DND-41 (cell line): ENCODE measurements around the gene RSL24D1.
"Not testable (repeated sequence)": the region's sequence is repeated elsewhere in the genome, so short reads cannot be mapped to it uniquely, and the experiment has no call there.

Experiments
- ATAC-seq: fragments of 200-7000 bp; cut with Tn5 transposase; 3 replicates; pipeline ENCODE4 v1.9.1; 2021; ENCODE audit warnings: low read depth; ENCODE audit not compliant: insufficient read depth
- DNase-seq: peaks from one replicate; pipeline ENCODE4 v3.0.0-alpha.2; 2020
- H2AFZ ChIP-seq: 2 replicates; pipeline ENCODE4 v1.6.0; 2012; ENCODE audit warnings: low read depth, low read length
- H3K27ac ChIP-seq: 2 replicates; pipeline ENCODE4 v1.5.1; 2012; ENCODE audit warnings: low read length, inconsistent platforms
- H3K27me3 ChIP-seq: fragments of 200-600 bp; sonication (generic); 2 replicates; pipeline ENCODE4 v1.6.0; 2012; ENCODE audit warnings: low read length, mild to moderate bottlenecking, inconsistent platforms; ENCODE audit not compliant: insufficient read depth, poor library complexity
- H3K36me3 ChIP-seq: 2 replicates; pipeline ENCODE4 v1.5.1; 2012; ENCODE audit warnings: low read length, inconsistent platforms; ENCODE audit not compliant: insufficient read depth
- H3K4me1 ChIP-seq: 2 replicates; pipeline ENCODE4 v1.5.1; 2012; ENCODE audit warnings: mild to moderate bottlenecking, low read length; ENCODE audit not compliant: insufficient read depth
- H3K4me2 ChIP-seq: 2 replicates; pipeline ENCODE4 v1.6.0; 2012; ENCODE audit warnings: mild to moderate bottlenecking, moderate library complexity, low read length, inconsistent platforms; ENCODE audit not compliant: insufficient read depth
- H3K4me3 ChIP-seq, 2 experiments: fragments of 200-600 bp in 1 of 2; shearing (Covaris generic) in 1 of 2; 2 replicates each; pipeline ENCODE4 v1.5.1; 2012 to 2016; ENCODE audit warnings: inconsistent platforms in 2 of 2, low read length in 2 of 2, mild to moderate bottlenecking in 2 of 2, low read depth in 1 of 2, moderate library complexity in 1 of 2
- H3K79me2 ChIP-seq: 2 replicates; pipeline ENCODE4 v1.6.0; 2012; ENCODE audit warnings: low read length, inconsistent platforms; ENCODE audit not compliant: insufficient read depth
- H3K9ac ChIP-seq: 2 replicates; pipeline ENCODE4 v1.6.0; 2012; ENCODE audit warnings: low read depth, mild to moderate bottlenecking, inconsistent platforms, low read length, moderate library complexity
- H3K9me3 ChIP-seq: 2 replicates; pipeline ENCODE4 v1.5.1; 2012; ENCODE audit warnings: low read length, moderate library complexity, mild to moderate bottlenecking, inconsistent platforms; ENCODE audit not compliant: insufficient read depth, severe bottlenecking
- H4K20me1 ChIP-seq: 2 replicates; pipeline ENCODE4 v1.6.0; 2012; ENCODE audit warnings: low read length; ENCODE audit not compliant: insufficient read depth
- CTCF ChIP-seq: IDR thresholded peaks from 2 replicates; pipeline ENCODE4 v1.5.1; 2012; ENCODE audit warnings: borderline replicate concordance, low read length, moderate library complexity, mild to moderate bottlenecking; ENCODE audit not compliant: poor library complexity, severe bottlenecking; ENCODE audit errors: extremely low read depth
- EZH2 ChIP-seq: IDR thresholded peaks from 3 replicates; pipeline ENCODE4 v1.6.1; 2012; ENCODE audit warnings: borderline replicate concordance, low read depth, mild to moderate bottlenecking, moderate library complexity, low read length, inconsistent platforms; ENCODE audit not compliant: severe bottlenecking

The RSL24D1 gene

DNA sequence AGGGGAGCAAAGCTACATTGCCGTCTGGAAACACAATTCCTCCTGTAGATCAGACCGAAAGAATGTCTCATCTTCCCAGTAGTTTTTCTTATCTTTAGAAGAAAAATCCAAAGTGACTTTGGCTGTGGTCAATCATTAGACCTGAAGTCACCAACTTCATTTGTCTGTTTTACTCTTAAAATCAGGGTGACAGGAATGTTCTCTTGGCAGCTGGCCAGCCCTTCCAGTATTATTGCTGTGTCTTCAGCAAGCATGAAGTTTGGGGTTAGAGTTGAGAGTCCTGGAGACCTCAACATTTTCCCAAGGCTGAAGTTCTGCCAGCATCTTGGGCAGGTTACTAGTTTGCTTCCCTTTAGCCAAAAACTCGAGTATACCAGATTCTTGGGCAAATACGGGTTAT, 32.5 kb downstream of the RSL24D1 start:
- ATAC-seq (no peak), DNase-seq (no peak)
- no peak overlapping the region for H3K27ac ChIP-seq
- no peaks in the 10 kb centered on the region for H3K79me2 ChIP-seq
- no peaks in the 10 kb centered on the region for H3K9me3 ChIP-seq
- no peaks in the 10 kb centered on the region for H3K4me1 ChIP-seq
- H3K27me3 ChIP-seq: no peaks in the 10 kb centered on the region
- no peak overlapping the region for H3K9ac ChIP-seq
- H3K4me3 ChIP-seq: no peak overlapping the region
- H2AFZ ChIP-seq: no peak overlapping the region
- no peaks in the 10 kb centered on the region for H3K36me3 ChIP-seq
- H3K4me2 ChIP-seq: no peak overlapping the region
- no peaks in the 10 kb centered on the region for H4K20me1 ChIP-seq
- TF ChIP-seq CTCF (no peak), EZH2 (no peak)

GRCh38 chr15:55151631-55152030, 45.1 kb downstream of the RSL24D1 start:
- Histone ChIP-seq H3K36me3 (no peaks in the 10 kb centered on the region), H3K4me1 (no peaks in the 10 kb centered on the region), H4K20me1 (no peaks in the 10 kb centered on the region), H3K9me3 (no peaks in the 10 kb centered on the region), H3K4me2 (no peak overlapping the region), H2AFZ (no peak overlapping the region), H3K79me2 (no peaks in the 10 kb centered on the region), H3K27ac (no peak overlapping the region), H3K9ac (no peak overlapping the region), H3K4me3 (no peak overlapping the region), H3K27me3 (no peaks in the 10 kb centered on the region)
- DNase-seq (no peak), ATAC-seq (no peak)
- no peak for TF ChIP-seq EZH2
- no peak for TF ChIP-seq CTCF

DNA sequence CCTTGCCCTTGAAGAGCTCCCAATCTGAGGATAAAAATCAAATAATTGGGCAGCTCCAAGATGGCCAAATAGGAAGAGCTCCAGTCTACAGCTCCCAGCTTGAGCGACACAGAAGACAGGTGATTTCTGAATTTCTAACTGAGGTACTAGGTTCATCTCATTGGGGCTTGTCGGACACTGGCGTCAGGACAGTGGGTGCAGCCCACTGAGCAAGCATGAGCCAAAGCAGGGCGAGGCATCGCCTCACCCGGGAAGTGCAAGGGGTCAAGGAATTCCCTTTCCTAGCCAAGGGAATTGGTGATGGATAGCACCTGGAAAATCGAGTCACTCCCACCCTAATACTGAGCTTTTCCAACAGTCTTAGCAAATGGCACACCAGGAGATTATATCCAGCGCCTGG, 53.6 kb downstream of the RSL24D1 start:
- H3K4me1 ChIP-seq, H3K9ac ChIP-seq, H3K9me3 ChIP-seq, H3K36me3 ChIP-seq, H3K4me2 ChIP-seq, H3K4me3 ChIP-seq, H3K27ac ChIP-seq, ATAC-seq, H3K27me3 ChIP-seq, H3K79me2 ChIP-seq, DNase-seq, H4K20me1 ChIP-seq, H2AFZ ChIP-seq: not testable (repeated sequence)

GRCh38 chr15:55133972-55134371, 62.8 kb downstream of the RSL24D1 start:
- no peaks in the 10 kb centered on the region for H4K20me1 ChIP-seq
- ATAC-seq: no peak
- H3K36me3 ChIP-seq: no peaks in the 10 kb centered on the region
- no peaks in the 10 kb centered on the region for H3K27me3 ChIP-seq
- TF ChIP-seq CTCF: no peak
- TF ChIP-seq EZH2: no peak
- no peak overlapping the region for H3K27ac ChIP-seq
- DNase-seq: no peak
- no peak overlapping the region for H3K4me3 ChIP-seq
- no peaks in the 10 kb centered on the region for H3K79me2 ChIP-seq
- H3K4me2 ChIP-seq: no peak overlapping the region
- no peak overlapping the region for H2AFZ ChIP-seq
- no peak overlapping the region for H3K9ac ChIP-seq
- H3K4me1 ChIP-seq: no peaks in the 10 kb centered on the region
- H3K9me3 ChIP-seq: peaks cover 7% of the 10 kb centered on the region
